ENCODE measurements around the gene ING5. TPM values are rescaled to one million over a fixed set of nuclear protein-coding genes. Genes with fewer than 3 reads are reported as not detected.
"Not testable (repeated sequence)": the region's sequence is repeated elsewhere in the genome, so short reads cannot be mapped to it uniquely, and the experiment has no call there.

Gene ING5
- total RNA-seq, 1 donor from 2014 or later, result 22.4 TPM

GRCh38 chr2:241759067-241759807, 57.4 kb downstream of the ING5 start:
- DNase-seq (ENCODE audit: low spot score), result peak; percentile 73

GRCh38 chr2:241759893-241760292, 58.1 kb downstream of the ING5 start:
- not testable (repeated sequence) for DNase-seq (ENCODE audit: low spot score)

- DNase-seq (ENCODE audit: low spot score), result no peak
Measured at GRCh38 chr2:241760301-241760771, 58.5 kb downstream of the ING5 start.

- DNase-seq (ENCODE audit: low spot score), result no peak
Measured at GRCh38 chr2:241762321-241762932, 60.6 kb downstream of the ING5 start.

- no peak for DNase-seq (ENCODE audit: low spot score)
Measured at GRCh38 chr2:241762933-241763369, 61.1 kb downstream of the ING5 start.

- DNase-seq (ENCODE audit: low spot score), result no peak
Measured at GRCh38 chr2:241763551-241764274, 61.9 kb downstream of the ING5 start.

- DNase-seq (ENCODE audit: low spot score), result peak; percentile 94
Measured at GRCh38 chr2:241764275-241765241, 62.7 kb downstream of the ING5 start.

- no peak for DNase-seq (ENCODE audit: low spot score)
Measured at GRCh38 chr2:241767464-241768250, 65.8 kb downstream of the ING5 start.

GRCh38 chr2:241768251-241768711, 66.4 kb downstream of the ING5 start:
- DNase-seq (ENCODE audit: low spot score), result no peak

- no peak for DNase-seq (ENCODE audit: low spot score)
Measured at GRCh38 chr2:241768850-241769249, 67.0 kb downstream of the ING5 start.

GRCh38 chr2:241769819-241770184, 68.0 kb downstream of the ING5 start:
- DNase-seq (ENCODE audit: low spot score), result no peak

GRCh38 chr2:241770185-241770935, 68.5 kb downstream of the ING5 start:
- no peak for DNase-seq (ENCODE audit: low spot score)

GRCh38 chr2:241770936-241771285, 69.1 kb downstream of the ING5 start:
- no peak for DNase-seq (ENCODE audit: low spot score)

GRCh38 chr2:241771286-241772062, 69.6 kb downstream of the ING5 start:
- DNase-seq (ENCODE audit: low spot score), result peak; percentile 75

GRCh38 chr2:241772063-241772499, 70.2 kb downstream of the ING5 start:
- peak; percentile 63 for DNase-seq (ENCODE audit: low spot score)

GRCh38 chr2:241773511-241774418, 71.9 kb downstream of the ING5 start:
- no peak for DNase-seq (ENCODE audit: low spot score)

- peak; percentile 57 for DNase-seq (ENCODE audit: low spot score)
Measured at GRCh38 chr2:241774419-241775222, 72.8 kb downstream of the ING5 start.

Data from umbilical cord (tissue), 2 donors.